GM18519 (cell line): ENCODE measurements around the gene LHX5.
"Not testable (repeated sequence)": the region's sequence is repeated elsewhere in the genome, so short reads cannot be mapped to it uniquely, and the experiment has no call there.

Experiments used
- ATAC-seq: cut with Tn5 transposase; IDR thresholded peaks from one replicate; pipeline ENCODE4 v1.9.1; 2021; ENCODE audit warnings: mild to moderate bottlenecking, moderate library complexity; ENCODE audit not compliant: unreplicated experiment, low FRiP score

Gene LHX5

DNA sequence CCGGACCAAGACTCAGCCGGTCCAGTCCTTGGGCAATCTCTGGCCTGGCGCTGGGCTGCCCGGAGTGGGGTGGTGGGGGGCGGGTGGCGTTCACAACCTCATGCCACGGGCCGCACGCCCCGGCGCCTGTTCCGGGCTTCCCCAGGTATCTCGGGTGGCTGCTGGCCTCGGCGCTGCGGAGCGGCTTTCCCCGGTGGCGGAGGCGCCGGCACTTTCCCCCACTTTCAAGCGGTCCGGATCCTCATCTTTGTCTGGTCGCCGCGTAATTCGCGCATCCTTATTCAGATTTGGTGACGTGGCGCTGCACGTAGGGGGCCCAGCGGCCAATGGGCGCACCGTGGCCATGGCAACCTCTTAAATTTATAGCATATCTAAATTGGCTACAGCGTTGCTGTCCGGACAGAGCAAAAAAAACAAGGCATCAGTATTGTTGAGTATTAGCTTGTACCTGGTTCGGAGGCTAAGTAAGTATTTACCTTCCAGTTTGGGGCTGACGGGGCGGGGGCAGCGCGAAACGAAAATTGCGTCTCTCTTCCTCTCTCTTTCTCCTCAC lies at the start of gene LHX5:
Gene LHX5 (minus strand): TSS at position 253 of the 553 bp plus-strand sequence. CDS start 373 bp downstream, outside the sequence.
- ATAC-seq: no peak

DNA sequence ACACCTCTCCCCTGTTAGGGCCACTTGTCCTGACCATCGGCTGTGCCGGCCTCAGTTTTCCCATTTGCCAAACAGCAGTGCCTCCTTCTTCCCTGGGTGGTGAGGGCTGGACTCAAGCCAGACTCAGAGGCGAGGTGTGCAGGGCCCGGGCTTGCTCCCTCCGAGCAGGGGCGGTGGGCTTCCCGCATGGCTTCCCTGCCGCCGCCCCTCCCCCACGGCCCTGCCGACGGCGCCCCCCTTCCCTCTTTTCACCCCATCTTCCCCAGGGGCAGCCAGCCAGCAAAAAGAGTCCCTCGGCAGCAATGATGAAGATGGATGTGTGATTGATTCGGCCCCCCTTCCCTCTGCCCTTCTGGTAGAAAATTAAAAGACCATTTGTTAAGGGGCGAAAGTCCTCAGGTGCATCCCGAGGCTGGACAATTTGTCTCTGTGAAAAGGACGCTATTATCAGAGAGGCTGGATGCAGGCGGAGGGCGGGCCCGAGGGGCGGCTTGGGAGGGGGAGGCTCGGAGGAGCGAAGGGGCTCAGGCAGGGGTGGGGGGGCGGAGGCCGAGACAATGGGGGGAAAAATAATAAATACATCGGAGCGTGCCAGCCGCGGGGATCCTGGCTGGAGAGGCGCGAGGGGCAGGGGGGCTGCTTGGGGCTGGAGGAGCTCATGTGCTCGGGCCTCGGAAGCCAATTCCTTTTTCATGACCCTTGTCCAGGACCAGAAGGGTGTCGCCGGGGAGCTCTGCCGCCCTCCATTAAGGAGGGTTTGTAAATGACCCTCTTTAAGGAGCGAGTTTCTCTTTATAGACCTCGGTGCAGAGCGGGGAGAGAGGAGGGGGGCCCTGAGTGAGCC lies 48.0 kb upstream of the LHX5 start:
- no peak for ATAC-seq

DNA sequence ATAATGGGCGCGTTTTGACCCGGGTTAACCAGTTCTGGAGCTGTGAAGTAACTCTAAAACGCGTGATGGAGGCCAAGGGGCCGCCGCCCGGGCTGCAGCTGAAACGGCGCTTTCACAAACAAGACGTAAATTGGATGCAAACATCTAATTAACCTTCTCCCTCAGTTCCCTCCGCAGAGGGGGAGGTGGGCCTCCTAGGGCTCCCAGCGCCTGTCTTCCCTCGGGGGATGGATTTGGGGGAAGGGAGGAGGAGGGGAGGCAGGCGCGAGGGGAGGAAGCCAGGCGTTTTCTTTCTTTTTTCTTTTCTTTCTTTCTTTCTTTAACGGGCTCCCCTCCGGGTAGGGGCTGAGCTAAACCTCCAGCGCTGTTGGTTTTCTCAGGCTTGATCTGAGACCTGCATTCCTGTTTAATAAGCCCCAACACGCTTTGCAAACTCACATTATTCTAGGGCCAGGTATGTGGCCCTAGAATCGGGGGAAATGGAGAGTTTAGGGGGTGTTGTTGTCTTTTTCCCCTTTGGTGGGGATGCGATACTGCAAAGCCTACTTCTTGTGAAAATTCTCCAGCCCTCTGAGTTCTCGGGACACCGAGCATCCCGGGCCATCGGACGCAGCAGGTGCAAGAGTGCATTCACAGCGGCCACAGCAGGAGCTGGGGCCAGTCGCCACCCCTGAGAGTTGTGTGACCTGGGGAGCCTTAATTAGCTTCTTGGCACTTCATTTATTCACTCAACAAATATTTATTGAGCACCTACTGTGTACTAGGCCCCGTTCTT lies 43.6 kb upstream of the LHX5 start:
- no peak for ATAC-seq

DNA sequence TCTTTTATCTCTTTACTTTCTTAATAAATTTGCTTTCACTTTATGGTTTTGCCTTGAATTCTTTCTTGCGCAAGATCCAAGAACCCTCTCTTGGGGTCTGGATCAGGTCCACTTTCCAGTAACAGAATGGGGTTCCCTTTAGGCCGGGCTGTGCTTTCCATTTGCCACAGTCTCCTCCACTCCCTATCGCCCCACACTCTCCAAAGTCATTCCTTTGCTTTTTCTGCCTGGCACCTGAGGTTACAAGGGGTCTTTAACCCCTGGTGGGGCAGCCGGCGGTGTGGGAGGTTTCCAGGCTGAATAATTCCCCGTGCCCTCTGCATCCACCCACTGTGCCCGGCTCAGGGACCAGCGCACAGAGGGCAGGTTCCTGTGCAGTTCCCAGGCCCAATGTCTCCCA lies 42.9 kb upstream of the LHX5 start:
- no peak for ATAC-seq

DNA sequence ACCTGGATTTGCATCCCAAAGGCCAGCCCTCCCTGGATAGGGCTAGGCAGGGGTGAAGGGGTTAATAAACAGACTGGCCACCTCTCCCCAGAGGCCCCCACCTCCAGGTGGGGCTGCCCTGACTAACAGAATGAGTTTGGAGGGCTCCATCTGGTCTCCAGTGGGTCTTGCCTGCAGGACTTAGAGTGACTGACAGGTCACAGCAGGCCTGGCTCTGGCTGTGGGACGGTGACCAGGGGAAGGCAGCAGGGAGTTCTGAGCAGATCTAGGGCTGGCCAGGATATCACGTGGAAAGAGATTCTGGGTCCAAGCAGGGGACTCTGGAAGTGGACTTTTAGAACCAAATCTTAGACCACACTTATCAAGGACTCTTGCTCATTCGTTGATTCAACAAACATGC lies 40.9 kb upstream of the LHX5 start:
- no peak for ATAC-seq

DNA sequence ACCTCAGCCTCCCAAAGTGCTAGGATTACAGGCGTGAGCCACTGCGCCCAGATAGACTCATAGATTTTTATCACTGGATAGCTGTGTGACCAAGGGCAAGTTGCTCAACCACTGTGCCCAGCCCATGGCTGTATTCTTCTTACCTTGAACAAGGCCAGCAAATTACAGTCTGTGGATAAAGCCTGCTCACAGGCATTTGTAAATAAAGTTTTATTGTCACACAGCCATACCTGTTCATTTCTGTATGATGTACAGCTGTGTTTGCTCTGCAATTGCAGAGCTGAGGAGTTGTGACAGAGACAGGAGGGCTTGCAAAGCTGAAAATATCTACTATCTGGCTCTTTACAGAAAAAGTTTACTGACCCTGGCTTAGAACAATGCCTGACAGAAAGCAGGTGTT lies 35.2 kb upstream of the LHX5 start:
- no peak for ATAC-seq

DNA sequence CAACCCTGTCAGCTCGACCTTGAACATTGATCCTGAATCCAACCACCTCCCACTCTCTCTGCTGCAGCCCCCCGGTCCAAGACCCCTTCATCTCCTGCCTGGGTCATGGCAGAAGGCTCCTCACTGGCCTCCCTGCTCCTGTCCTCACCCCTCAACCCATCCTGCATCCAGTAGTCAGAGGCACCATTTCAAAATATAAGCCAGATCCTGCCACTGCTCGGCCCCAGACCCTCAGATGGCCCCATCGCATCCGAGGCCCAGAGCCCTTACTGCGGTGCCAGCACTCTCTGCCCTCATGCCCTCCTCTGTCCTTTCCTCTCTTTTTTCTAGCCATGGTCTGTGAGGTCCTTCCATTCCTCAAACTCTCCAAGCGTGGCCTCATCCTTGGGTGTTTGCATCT lies 34.3 kb upstream of the LHX5 start:
- ATAC-seq: no peak

DNA sequence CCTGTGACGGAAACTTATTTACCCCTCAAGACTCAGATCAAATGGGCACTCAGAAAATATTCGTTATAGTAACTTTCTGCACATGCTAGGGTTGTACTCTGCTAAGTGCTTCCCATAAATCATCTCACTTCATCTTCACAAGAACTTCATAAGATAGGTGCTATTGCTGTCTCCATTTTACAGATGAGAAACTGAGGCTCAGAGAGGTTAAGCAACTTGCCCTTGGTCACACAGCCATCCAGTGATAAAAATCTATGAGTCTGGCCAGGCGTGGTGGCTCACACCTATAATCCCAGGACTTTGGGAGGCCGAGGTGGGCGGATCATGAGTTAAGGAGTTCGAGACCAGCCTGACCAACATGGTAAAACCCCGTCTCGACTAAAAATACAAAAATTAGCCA lies 33.2 kb upstream of the LHX5 start:
- ATAC-seq: no peak

DNA sequence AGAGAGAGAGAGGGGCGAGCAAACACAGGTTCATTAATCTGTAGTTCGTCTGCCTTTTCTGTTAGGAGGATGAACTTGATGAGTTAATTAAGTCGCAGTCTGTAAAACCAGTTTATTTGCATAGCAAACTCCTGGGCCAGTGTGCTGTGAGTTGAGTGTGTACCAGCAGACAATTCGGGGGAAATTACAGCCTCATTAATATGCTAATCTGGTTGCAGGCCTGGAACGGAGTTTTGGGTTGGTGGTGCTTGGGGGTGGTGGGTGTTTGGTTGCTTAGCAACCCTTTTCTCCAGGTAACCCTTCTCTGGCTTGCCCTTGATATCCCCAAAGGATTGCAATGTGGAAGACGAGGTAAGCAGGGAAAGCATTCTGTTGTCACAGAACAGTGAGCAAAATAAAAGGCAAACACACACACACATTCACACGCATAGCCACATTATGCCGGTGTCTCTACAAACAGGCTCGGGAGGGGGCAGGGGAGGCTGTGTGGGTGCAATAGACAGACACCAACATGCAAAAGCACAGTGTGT lies 29.2 kb upstream of the LHX5 start:
- no peak for ATAC-seq

DNA sequence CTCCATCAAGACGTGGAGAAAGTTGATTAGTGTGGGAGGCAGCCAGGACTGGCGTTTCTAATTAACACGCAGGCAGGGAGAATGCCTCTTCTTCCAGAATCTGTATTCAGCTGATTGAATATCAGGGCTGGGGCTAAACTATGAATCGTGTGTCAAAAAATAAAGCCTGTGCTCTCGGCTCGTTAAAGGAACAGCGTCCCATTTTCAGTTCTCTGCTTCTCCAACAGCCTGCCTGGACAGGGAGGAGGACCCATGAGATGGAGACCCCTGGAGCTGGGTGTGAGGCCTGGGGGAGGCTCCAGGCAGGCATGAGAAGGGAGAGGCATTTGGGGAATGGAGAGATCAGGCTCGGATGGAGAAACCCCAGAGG lies 28.6 kb upstream of the LHX5 start:
- ATAC-seq: no peak

GRCh38 chr12:113498490-113498889 lies 26.8 kb upstream of the LHX5 start:
- no peak for ATAC-seq

- no peak for ATAC-seq
Observed at GRCh38 chr12:113497693-113498092, 26.0 kb upstream of the LHX5 start.

- not testable (repeated sequence) for ATAC-seq
Observed at GRCh38 chr12:113495941-113496340, 24.3 kb upstream of the LHX5 start.

GRCh38 chr12:113488322-113488721 lies 16.7 kb upstream of the LHX5 start:
- ATAC-seq: no peak

DNA sequence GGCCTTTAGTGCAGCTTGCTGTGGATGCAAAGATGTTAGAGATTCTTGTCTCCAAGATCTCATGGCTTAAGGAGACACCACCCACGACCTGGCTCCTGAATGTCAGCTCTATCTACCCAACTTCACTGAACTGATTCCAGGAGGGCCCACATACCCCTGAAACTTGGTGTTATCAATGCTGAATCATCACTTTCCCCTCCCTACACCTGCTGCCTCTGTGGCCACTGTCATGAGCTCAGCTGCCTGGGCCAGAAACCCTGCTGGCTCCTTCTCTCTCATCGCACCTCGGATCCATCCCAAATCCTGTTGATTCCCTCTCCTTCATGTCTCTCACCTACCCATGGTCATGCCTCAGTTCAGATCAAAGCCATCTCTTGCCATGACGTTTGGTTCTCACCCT lies 15.1 kb upstream of the LHX5 start:
- no peak for ATAC-seq

- ATAC-seq: no peak
Observed at GRCh38 chr12:113485330-113485729, 13.7 kb upstream of the LHX5 start.

DNA sequence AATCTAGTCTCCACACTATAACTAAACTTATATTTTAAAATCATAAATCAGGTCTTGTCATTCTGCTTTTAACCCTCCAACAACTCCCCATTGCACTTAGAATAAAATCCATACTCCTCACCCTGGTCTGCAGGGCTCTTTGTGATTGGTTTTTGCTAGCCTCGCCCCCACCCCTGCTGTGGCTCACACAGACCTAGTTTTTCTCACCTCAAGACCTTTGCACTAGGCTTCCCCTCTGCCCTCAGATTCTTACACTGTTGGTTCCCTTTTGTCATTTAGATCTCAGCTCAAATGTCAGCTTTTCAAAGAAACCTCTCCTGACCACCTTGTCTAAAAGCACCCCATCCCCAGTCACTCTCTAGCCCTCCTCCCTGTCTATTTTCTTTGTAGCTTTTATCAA lies 10.7 kb upstream of the LHX5 start:
- no peak for ATAC-seq

GRCh38 chr12:113480336-113480971 lies 8.8 kb upstream of the LHX5 start:
- ATAC-seq: no peak

GRCh38 chr12:113479590-113480335 lies 8.1 kb upstream of the LHX5 start:
- ATAC-seq: no peak

- ATAC-seq: no peak
Observed at GRCh38 chr12:113479216-113479589, 7.5 kb upstream of the LHX5 start.
